ENCODE data around the gene PLEK2. TPM values are rescaled to one million over a fixed set of nuclear protein-coding genes. Genes with fewer than 3 reads are reported as not detected.
A peak's percentile ranks its signal among the peaks of the same experiment; 100 is the strongest.

Gene PLEK2
- total RNA-seq, 1 donor from 2014 or later: 100 TPM

GRCh38 chr14:67360470-67361206 lies 51.3 kb downstream of the PLEK2 start:
- DNase-seq (ENCODE audit: low read depth): no peak
- Histone ChIP-seq H3K27me3 (ENCODE audit: control insufficient read depth, insufficient read depth, low read length) (no peaks in the 10 kb centered on the region), H3K4me3 (ENCODE audit: low read depth, low read length) (peak overlapping the region; percentile 59), H3K36me3 (ENCODE audit: control insufficient read depth, insufficient read depth, low read length) (no peaks in the 10 kb centered on the region)
- TF ChIP-seq, protein P1, sequence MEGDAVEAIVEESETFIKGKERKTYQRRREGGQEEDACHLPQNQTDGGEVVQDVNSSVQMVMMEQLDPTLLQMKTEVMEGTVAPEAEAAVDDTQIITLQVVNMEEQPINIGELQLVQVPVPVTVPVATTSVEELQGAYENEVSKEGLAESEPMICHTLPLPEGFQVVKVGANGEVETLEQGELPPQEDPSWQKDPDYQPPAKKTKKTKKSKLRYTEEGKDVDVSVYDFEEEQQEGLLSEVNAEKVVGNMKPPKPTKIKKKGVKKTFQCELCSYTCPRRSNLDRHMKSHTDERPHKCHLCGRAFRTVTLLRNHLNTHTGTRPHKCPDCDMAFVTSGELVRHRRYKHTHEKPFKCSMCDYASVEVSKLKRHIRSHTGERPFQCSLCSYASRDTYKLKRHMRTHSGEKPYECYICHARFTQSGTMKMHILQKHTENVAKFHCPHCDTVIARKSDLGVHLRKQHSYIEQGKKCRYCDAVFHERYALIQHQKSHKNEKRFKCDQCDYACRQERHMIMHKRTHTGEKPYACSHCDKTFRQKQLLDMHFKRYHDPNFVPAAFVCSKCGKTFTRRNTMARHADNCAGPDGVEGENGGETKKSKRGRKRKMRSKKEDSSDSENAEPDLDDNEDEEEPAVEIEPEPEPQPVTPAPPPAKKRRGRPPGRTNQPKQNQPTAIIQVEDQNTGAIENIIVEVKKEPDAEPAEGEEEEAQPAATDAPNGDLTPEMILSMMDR (IDR thresholded peaks at IDR 0.05; ENCODE audit: insufficient read depth, low read length, poor library complexity, severe bottlenecking): no peak

- TF ChIP-seq, protein P1 (IDR thresholded peaks at IDR 0.05; ENCODE audit: insufficient read depth, low read length, poor library complexity, severe bottlenecking): peak; percentile 92
- DNase-seq (ENCODE audit: low read depth): peak; percentile 96
Observed at GRCh38 chr14:67359775-67360469, 52.0 kb downstream of the PLEK2 start, which contains the start of the genes ATP6V1D and EIF2S1. TSS of gene ATP6V1D (minus strand) at chr14:67359804. CDS start at chr14:67359698, 106 bp downstream. TSS of gene EIF2S1 (plus strand) at chr14:67360328. CDS start at chr14:67364768, 4,440 bp downstream.

GRCh38 chr14:67358924-67359774 lies 52.8 kb downstream of the PLEK2 start:
- Histone ChIP-seq H3K36me3 (ENCODE audit: control insufficient read depth, insufficient read depth, low read length) (no peaks in the 10 kb centered on the region), H3K27me3 (ENCODE audit: control insufficient read depth, insufficient read depth, low read length) (no peaks in the 10 kb centered on the region), H3K4me3 (ENCODE audit: low read depth, low read length) (peak overlapping the region; percentile 59)
- TF ChIP-seq, protein P1 (IDR thresholded peaks at IDR 0.05; ENCODE audit: insufficient read depth, low read length, poor library complexity, severe bottlenecking): no peak
- DNase-seq (ENCODE audit: low read depth): no peak

More at GRCh38 chr14:67359775-67360469, 52.0 kb downstream of the PLEK2 start, which contains the start of the genes ATP6V1D and EIF2S1:
- no peaks in the 10 kb centered on the region for H3K27me3 ChIP-seq (ENCODE audit: control insufficient read depth, insufficient read depth, low read length)
- H3K4me3 ChIP-seq (ENCODE audit: low read depth, low read length): peak within 1 kb of the TSS; percentile 59
- no peaks in the 10 kb centered on the region for H3K36me3 ChIP-seq (ENCODE audit: control insufficient read depth, insufficient read depth, low read length)

GRCh38 chr14:67357969-67358354 lies 54.0 kb downstream of the PLEK2 start:
- DNase-seq (ENCODE audit: low read depth): no peak
- TF ChIP-seq, protein P1 (IDR thresholded peaks at IDR 0.05; ENCODE audit: insufficient read depth, low read length, poor library complexity, severe bottlenecking): no peak
- Histone ChIP-seq H3K4me3 (ENCODE audit: low read depth, low read length) (no peak overlapping the region), H3K27me3 (ENCODE audit: control insufficient read depth, insufficient read depth, low read length) (no peaks in the 10 kb centered on the region), H3K36me3 (ENCODE audit: control insufficient read depth, insufficient read depth, low read length) (no peaks in the 10 kb centered on the region)

DNA sequence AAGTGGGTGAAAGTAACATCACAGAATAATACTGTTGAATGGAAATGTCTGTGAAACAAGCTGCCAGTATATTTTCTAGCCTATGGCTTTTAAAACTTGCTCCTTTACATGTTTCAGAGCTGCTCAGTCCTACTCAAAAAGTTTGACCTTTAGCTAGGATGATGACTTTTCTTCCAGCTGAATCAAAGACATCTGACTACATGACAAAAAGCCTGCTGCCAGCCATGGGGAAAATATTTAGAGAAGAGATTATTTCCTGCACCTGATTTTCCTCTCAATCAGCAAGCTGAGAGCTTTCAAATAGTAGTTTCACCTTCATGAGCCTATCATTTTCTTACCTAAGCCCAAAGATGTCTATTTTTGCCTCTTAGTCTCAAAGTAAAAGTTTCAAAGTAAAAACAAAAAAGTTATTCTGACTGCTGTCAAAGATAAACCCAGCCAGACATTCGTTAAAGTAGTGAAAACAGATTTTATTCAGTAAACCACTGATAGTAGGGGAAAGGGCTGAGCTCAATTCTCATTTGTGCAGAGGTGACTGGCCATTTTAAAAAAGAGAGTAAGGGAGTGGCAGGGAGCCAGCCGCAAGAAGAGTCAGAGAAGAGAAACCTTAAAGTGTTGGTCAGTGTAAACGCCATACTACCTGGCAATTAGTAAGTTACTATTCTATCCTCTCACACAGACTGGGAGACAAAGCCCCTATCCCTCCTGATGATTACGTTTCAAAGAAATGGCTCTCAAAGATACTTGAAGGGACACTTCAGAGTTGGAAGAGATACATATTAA lies 54.6 kb downstream of the PLEK2 start:
- TF ChIP-seq, protein P1 (IDR thresholded peaks at IDR 0.05; ENCODE audit: insufficient read depth, low read length, poor library complexity, severe bottlenecking): no peak
- Histone ChIP-seq H3K27me3 (ENCODE audit: control insufficient read depth, insufficient read depth, low read length) (no peaks in the 10 kb centered on the region), H3K36me3 (ENCODE audit: control insufficient read depth, insufficient read depth, low read length) (no peaks in the 10 kb centered on the region), H3K4me3 (ENCODE audit: low read depth, low read length) (no peak overlapping the region)
- no peak for DNase-seq (ENCODE audit: low read depth)

Data from kidney epithelial cell (primary cell).